Measurements from ENCODE around the gene POLRMT. TPM values are rescaled to one million over a fixed set of nuclear protein-coding genes. Genes with fewer than 3 reads are reported as not detected.
A peak's percentile ranks its signal among the peaks of the same experiment; 100 is the strongest.

The POLRMT gene
- polyA plus RNA-seq, 6 donors from 2014 or later: 12.1 to 56.8 (median 34.4) TPM

- Mint-ChIP-seq H3K27me3 (peaks cover 0 to 9% (median 0%) of the 10 kb centered on the region in 3 donors), H3K36me3 (no peaks in the 10 kb centered on the region), H3K27ac (peak overlapping the region in 1 of 6 donors; percentile 49), H3K4me1 (peaks cover 0 to 10% (median 0%) of the 10 kb centered on the region in 3 donors), H3K4me3 (no peak overlapping the region), H3K9me3 (no peaks in the 10 kb centered on the region)
- ATAC-seq (ENCODE audit: low read depth in 2 of 2): no peak
- no peak for DNase-seq
Observed at GRCh38 chr19:582497-583197, 50.7 kb downstream of the POLRMT start.

- Mint-ChIP-seq H3K27ac (no peak overlapping the region), H3K9me3 (no peaks in the 10 kb centered on the region), H3K4me1 (peaks cover 0 to 12% (median 4%) of the 10 kb centered on the region in 3 donors), H3K4me3 (no peak overlapping the region), H3K36me3 (no peaks in the 10 kb centered on the region), H3K27me3 (peaks cover 0 to 9% (median 0%) of the 10 kb centered on the region in 3 donors)
- no peak for ATAC-seq (ENCODE audit: low read depth in 2 of 2)
- no peak for DNase-seq
Observed at GRCh38 chr19:581399-582111, 51.8 kb downstream of the POLRMT start.

DNA sequence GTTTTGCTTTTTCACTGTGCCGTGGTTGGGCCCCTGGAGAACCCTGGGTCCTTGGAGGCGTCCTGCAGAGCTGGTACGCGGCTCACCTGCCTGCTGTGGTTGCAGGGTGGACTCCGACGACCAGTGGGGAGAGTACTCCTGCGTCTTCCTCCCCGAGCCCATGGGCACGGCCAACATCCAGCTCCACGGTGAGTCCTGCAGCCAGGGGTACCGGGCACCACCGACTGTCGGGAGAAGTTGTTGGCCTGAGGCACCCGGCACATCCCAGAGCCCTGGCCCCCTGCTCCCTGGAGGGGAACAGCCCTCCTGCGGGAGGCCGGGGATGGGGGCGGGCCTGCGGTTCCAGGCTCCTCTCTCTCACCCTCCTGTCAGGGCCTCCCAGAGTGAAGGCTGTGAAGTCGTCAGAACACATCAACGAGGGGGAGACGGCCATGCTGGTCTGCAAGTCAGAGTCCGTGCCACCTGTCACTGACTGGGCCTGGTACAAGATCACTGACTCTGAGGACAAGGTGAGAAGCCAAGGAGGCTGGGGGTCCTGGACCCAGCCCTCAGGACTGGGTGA lies 53.0 kb downstream of the POLRMT start:
- Mint-ChIP-seq H3K4me3 (no peak overlapping the region), H3K36me3 (no peaks in the 10 kb centered on the region), H3K4me1 (peaks cover 0 to 14% (median 12%) of the 10 kb centered on the region in 3 donors), H3K9me3 (no peaks in the 10 kb centered on the region), H3K27me3 (no peaks in the 10 kb centered on the region), H3K27ac (no peak overlapping the region)
- DNase-seq: no peak
- ATAC-seq (ENCODE audit: low read depth in 2 of 2): no peak

GRCh38 chr19:579842-580155 lies 53.5 kb downstream of the POLRMT start:
- Mint-ChIP-seq H3K36me3 (no peaks in the 10 kb centered on the region), H3K27ac (no peak overlapping the region), H3K4me1 (peaks cover 4 to 19% (median 16%) of the 10 kb centered on the region in 3 donors), H3K27me3 (no peaks in the 10 kb centered on the region), H3K9me3 (no peaks in the 10 kb centered on the region), H3K4me3 (no peak overlapping the region)
- ATAC-seq (ENCODE audit: low read depth in 2 of 2) (no peak), DNase-seq (no peak)

DNA sequence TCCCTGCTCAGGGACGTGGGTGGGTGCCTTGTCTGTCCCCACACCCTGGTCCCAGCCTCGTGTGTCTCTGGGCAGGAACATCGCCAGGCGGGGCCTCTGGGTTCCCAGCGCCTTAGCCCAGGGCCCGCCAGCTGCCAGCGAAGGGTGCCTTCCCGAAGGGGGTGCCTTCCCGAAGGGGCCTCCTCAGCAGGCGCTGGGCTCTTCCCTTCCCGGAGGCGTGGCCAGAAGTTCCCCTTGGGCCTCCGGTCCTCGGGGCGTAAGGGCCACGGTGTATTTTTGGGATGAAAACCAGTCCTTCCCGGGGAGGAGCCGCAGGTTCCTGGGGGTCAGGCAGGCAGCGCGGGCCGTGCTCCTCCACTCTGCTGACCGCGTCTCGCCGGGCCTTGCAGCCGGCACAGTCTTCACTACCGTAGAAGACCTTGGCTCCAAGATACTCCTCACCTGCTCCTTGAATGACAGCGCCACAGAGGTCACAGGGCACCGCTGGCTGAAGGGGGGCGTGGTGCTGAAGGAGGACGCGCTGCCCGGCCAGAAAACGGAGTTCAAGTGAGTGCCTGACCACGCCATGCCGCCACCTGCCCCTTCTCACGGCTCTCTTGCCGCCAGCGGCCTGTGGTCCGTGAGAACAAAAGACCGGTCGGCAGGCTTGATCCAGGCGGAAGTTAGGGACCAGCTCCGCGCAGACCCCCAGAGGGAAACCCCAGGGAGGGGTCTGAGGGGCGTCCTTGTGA lies 54.1 kb downstream of the POLRMT start:
- DNase-seq (no peak), ATAC-seq (ENCODE audit: low read depth in 2 of 2) (no peak)
- Mint-ChIP-seq H3K4me1 (peaks cover 9 to 23% (median 20%) of the 10 kb centered on the region in 3 donors), H3K9me3 (no peaks in the 10 kb centered on the region), H3K36me3 (no peaks in the 10 kb centered on the region), H3K27me3 (no peaks in the 10 kb centered on the region), H3K4me3 (no peak overlapping the region), H3K27ac (no peak overlapping the region)

DNA sequence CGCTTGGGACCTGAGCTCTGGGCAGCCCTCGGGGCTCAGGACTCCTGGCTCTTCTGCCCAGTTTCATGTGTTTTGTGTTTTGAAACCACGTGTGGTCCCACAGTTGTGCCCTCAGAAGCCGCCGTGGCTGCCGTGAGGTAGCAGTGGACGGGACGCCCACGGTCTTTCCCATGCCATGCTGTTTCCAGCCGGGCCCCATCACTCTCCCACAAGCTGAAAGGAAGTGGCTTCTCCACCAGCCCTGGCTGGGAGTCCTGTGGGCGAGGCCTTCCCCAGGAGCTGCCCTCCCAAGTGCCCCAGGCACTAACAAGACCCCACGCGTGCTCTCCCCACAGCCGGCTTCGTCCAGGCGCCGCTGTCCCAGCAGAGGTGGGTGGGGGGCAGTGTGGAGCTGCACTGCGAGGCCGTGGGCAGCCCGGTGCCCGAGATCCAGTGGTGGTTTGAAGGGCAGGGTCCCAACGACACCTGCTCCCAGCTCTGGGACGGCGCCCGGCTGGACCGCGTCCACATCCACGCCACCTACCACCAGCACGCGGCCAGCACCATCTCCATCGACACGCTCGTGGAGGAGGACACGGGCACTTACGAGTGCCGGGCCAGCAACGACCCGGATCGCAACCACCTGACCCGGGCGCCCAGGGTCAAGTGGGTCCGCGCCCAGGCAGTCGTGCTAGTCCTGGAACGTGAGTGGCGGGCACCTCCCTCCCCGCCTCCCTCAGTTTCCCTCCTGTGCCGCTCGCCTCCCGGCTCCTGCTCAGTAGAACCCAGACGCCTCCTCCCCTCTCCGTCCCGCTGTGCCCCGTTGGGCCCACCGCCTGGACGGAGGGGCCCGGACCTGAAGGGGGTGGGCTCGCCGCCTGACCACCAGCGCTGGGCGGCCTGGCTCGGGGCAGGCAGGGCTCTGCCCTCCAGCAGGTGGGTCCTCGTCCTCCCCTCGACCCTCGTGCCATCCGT lies 55.6 kb downstream of the POLRMT start:
- DNase-seq (no peak), ATAC-seq (ENCODE audit: low read depth in 2 of 2) (no peak)
- H3K9me3 Mint-ChIP-seq: no peaks in the 10 kb centered on the region
- no peaks in the 10 kb centered on the region for H3K36me3 Mint-ChIP-seq
- peaks cover 18 to 30% (median 20%) of the 10 kb centered on the region in 3 donors for H3K4me1 Mint-ChIP-seq
- H3K27ac Mint-ChIP-seq: no peak overlapping the region
- no peaks in the 10 kb centered on the region for H3K27me3 Mint-ChIP-seq
- peak overlapping the region in 3 of 8 donors; percentile 12 to 66 (median 33) for H3K4me3 Mint-ChIP-seq

DNA sequence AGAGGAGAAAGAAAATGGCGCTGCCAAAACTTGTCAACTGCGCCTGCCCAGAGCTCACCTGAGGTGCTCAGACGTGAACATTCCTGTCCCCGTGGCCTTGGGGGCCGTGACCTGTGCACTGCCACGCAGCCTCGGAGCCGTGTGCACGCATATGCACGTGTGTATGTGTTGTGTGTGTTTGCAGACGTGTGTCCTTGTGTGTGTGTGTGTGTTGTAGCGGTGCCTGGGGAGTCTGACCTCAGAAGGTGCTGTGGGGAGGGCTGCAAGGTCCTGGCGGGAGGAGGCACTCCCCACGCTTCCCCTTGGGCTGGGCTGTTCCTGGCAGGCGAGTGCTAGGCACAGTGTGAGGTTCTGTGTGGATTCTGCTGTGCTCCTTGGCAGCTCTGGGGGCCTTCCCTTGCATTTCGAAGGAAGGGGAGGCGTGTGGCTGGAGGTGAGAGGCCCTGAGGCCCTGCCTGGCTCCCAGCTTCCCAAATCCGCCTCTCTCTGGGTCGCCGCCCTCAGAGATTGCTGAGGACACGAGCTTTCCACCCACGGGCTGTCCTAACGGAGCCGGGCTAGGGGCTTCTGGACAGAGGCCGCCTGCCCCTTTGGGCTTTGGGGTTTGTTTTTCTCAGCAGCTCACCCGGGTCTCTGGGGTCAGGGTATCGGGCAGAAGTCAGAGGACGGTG lies 56.4 kb downstream of the POLRMT start:
- Mint-ChIP-seq H3K9me3 (no peaks in the 10 kb centered on the region), H3K27ac (no peak overlapping the region), H3K27me3 (no peaks in the 10 kb centered on the region), H3K4me1 (peaks cover 20 to 36% (median 26%) of the 10 kb centered on the region in 3 donors), H3K4me3 (peak overlapping the region in 2 of 8 donors; percentile 12 to 33), H3K36me3 (no peaks in the 10 kb centered on the region)
- ATAC-seq (ENCODE audit: low read depth in 2 of 2): no peak
- DNase-seq: no peak

- peaks cover 29 to 45% (median 32%) of the 10 kb centered on the region in 3 donors for H3K4me1 Mint-ChIP-seq
- DNase-seq: no peak
- ATAC-seq (ENCODE audit: low read depth in 2 of 2): no peak
- H3K36me3 Mint-ChIP-seq: no peaks in the 10 kb centered on the region
- no peaks in the 10 kb centered on the region for H3K27me3 Mint-ChIP-seq
- H3K9me3 Mint-ChIP-seq: no peaks in the 10 kb centered on the region
- no peak overlapping the region for H3K27ac Mint-ChIP-seq
- H3K4me3 Mint-ChIP-seq: peak overlapping the region in 2 of 8 donors; percentile 54 to 95
Observed at GRCh38 chr19:575527-576506, 57.5 kb downstream of the POLRMT start.

DNA sequence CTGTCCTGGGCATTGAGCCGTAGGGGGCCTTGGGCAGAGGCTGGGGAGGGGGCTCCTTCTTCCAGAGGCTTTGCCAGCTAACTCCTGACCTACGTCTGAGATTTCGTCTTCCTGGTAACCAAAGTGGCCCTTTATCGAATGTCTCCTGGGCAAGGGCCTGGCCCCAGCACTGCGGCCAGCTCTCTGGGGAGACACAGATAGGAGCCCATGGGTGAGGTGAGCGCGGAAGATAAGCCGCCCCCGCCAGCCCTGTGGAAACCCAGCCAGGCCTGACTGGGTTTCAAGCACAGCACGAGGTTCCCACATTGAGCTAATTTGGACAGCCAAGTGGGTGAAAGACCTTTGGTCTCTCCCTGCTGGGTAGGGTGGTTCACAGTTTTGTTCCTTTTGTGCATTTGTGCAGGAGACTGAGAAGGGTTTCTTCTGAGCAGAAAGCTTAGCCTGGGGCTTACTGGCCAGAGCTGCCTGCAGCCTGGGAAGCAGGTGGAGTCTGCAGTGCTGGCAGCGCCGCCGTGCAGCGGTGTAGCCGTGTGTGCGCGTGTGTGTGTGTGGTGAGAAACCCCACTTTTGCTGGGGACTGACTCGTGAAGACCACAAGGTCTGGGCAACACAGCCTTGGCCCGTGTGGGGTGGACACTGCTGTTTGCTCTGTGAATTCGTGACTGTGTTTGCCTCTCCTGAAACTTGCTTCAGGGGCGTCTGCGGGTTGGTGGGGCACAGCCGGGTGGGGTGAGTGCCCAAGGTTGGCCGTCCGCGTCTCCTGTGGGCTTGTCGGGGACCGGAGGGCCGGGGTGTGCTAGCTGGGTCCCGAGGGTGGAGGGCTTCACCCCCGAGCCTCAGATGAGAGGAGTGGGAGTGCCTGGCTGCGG lies 58.4 kb downstream of the POLRMT start:
- ATAC-seq (ENCODE audit: low read depth in 2 of 2): no peak
- H3K9me3 Mint-ChIP-seq: no peaks in the 10 kb centered on the region
- DNase-seq: no peak
- no peaks in the 10 kb centered on the region for H3K36me3 Mint-ChIP-seq
- peak overlapping the region in 7 of 8 donors; percentile 51 to 96 (median 76) for H3K4me3 Mint-ChIP-seq
- H3K27me3 Mint-ChIP-seq: no peaks in the 10 kb centered on the region
- no peak overlapping the region for H3K27ac Mint-ChIP-seq
- H3K4me1 Mint-ChIP-seq: peaks cover 31 to 47% (median 33%) of the 10 kb centered on the region in 3 donors

GRCh38 chr19:573519-573825 lies 59.9 kb downstream of the POLRMT start:
- H3K27ac Mint-ChIP-seq: peak overlapping the region in 5 of 6 donors; percentile 24 to 96 (median 47)
- H3K4me1 Mint-ChIP-seq: peaks cover 33 to 47% (median 34%) of the 10 kb centered on the region in 3 donors
- no peaks in the 10 kb centered on the region for H3K36me3 Mint-ChIP-seq
- H3K27me3 Mint-ChIP-seq: no peaks in the 10 kb centered on the region
- peak overlapping the region; percentile 76 to 96 (median 88) for H3K4me3 Mint-ChIP-seq
- no peak for DNase-seq
- no peak for ATAC-seq (ENCODE audit: low read depth in 2 of 2)
- H3K9me3 Mint-ChIP-seq: no peaks in the 10 kb centered on the region
